A204.1 (cell line): Measurements from ENCODE around the gene KIAA1143.

Experiments used
- FAIRE-seq: peaks from 2 replicates; lab custom pipeline; 2012; peaks lifted over from hg19 to GRCh38; lab: Jason Lieb, UNC

Gene KIAA1143

GRCh38 chr3:44761424-44762169 is at the start of gene KIAA1143, which contains the start of gene KIF15:
TSS of gene KIAA1143 (minus strand) at chr3:44761619. CDS start at chr3:44761602, 17 bp downstream.
TSS of gene KIF15 (plus strand) at chr3:44761794. CDS start at chr3:44761866, 72 bp downstream.
- FAIRE-seq, result peak; percentile 57

GRCh38 chr3:44805960-44806359 is 44.5 kb upstream of the KIAA1143 start:
- FAIRE-seq, result no peak

GRCh38 chr3:44803298-44803697 is 41.9 kb upstream of the KIAA1143 start:
- no peak for FAIRE-seq

GRCh38 chr3:44802011-44802410 is 40.6 kb upstream of the KIAA1143 start:
- FAIRE-seq, result no peak

- FAIRE-seq, result no peak
Observed at GRCh38 chr3:44795197-44795596, 33.8 kb upstream of the KIAA1143 start.

GRCh38 chr3:44782891-44783290 is 21.5 kb upstream of the KIAA1143 start:
- FAIRE-seq, result no peak

GRCh38 chr3:44772099-44772442 is 10.7 kb upstream of the KIAA1143 start:
- FAIRE-seq, result no peak

GRCh38 chr3:44771424-44772098 is 10.1 kb upstream of the KIAA1143 start:
- no peak for FAIRE-seq

GRCh38 chr3:44764248-44764647 is 2.8 kb upstream of the KIAA1143 start:
- no peak for FAIRE-seq

GRCh38 chr3:44762690-44763089 is 1.3 kb upstream of the KIAA1143 start:
- no peak for FAIRE-seq

GRCh38 chr3:44762170-44762677 is 805 bp upstream of the KIAA1143 start:
- FAIRE-seq, result no peak

GRCh38 chr3:44761101-44761423 is 357 bp downstream of the KIAA1143 start:
- FAIRE-seq, result no peak

- no peak for FAIRE-seq
Observed at GRCh38 chr3:44734646-44735168, 26.7 kb downstream of the KIAA1143 start.

- no peak for FAIRE-seq
Observed at GRCh38 chr3:44729384-44729910, 32.0 kb downstream of the KIAA1143 start, which contains the start of gene ZNF501. TSS of gene ZNF501 (plus strand) at chr3:44729635. CDS start at chr3:44734422, 4,787 bp downstream.

- no peak for FAIRE-seq
Observed at GRCh38 chr3:44722103-44722401, 39.4 kb downstream of the KIAA1143 start.

GRCh38 chr3:44721231-44722102 is 40.0 kb downstream of the KIAA1143 start:
- no peak for FAIRE-seq

GRCh38 chr3:44712455-44713075 is 48.9 kb downstream of the KIAA1143 start, which contains the start of gene ZNF502:
TSS of gene ZNF502 (plus strand) at chr3:44712660. CDS start at chr3:44720262, 7,602 bp downstream.
- no peak for FAIRE-seq
